Chondrocyte (in vitro differentiated cells): ENCODE data around the gene REEP2. TPM values are rescaled to one million over a fixed set of nuclear protein-coding genes. Genes with fewer than 3 reads are reported as not detected.

Source experiments
- DNase-seq: peaks from one replicate; pipeline ENCODE4 v3.0.0; 2021; ENCODE audit warnings: mixed read lengths, low spot score
- H3K27ac Mint-ChIP-seq: one replicate; pipeline ENCODE4 v1.8.0; 2021; ENCODE audit warnings: mild to moderate bottlenecking, moderate library complexity, mixed read lengths; ENCODE audit not compliant: unreplicated experiment
- H3K27me3 Mint-ChIP-seq: 2 replicates; pipeline ENCODE4 v1.8.0; 2021; ENCODE audit warnings: low read depth, mixed read lengths
- H3K36me3 Mint-ChIP-seq: 2 replicates; pipeline ENCODE4 v1.8.0; 2021; ENCODE audit warnings: low read depth, mixed read lengths
- H3K4me1 Mint-ChIP-seq: 2 replicates; pipeline ENCODE4 v1.8.0; 2021; ENCODE audit warnings: low read depth, mild to moderate bottlenecking, mixed read lengths
- H3K4me3 Mint-ChIP-seq: one replicate; pipeline ENCODE4 v1.8.0; 2021; ENCODE audit warnings: mild to moderate bottlenecking, moderate library complexity, mixed read lengths; ENCODE audit not compliant: unreplicated experiment
- H3K9me3 Mint-ChIP-seq: 2 replicates; pipeline ENCODE4 v1.8.0; 2021; ENCODE audit warnings: low read depth, mixed read lengths
- CTCF ChIP-seq: fragments of 200-600 bp; sonication (generic); IDR thresholded peaks from 2 replicates; pipeline ENCODE4 v1.5.0; 2021; ENCODE audit warnings: antibody characterized with exemption, mild to moderate bottlenecking, moderate library complexity
- total RNA-seq: library from RNA; stranded (reverse); gene quantifications from 3 replicates; pipeline ENCODE4 v1.2.1, GENCODE V29; 2021

Gene REEP2
- total RNA-seq, 1 donor from 2014 or later, result 34.6 TPM

- Mint-ChIP-seq H3K36me3 (peaks cover 19% of the 10 kb centered on the region), H3K27ac (peak overlapping the region; percentile 73), H3K4me1 (peaks cover 30% of the 10 kb centered on the region), H3K27me3 (no peaks in the 10 kb centered on the region), H3K4me3 (peak overlapping the region; percentile 74), H3K9me3 (no peaks in the 10 kb centered on the region)
- peak; percentile 91 for DNase-seq
- no peak for TF ChIP-seq CTCF
These were observed 28.2 kb downstream of the REEP2 start for GRCh38 chr5:138466900-138467710.

GRCh38 chr5:138467711-138468132 is 28.9 kb downstream of the REEP2 start:
- peaks cover 19% of the 10 kb centered on the region for H3K36me3 Mint-ChIP-seq
- no peak for TF ChIP-seq CTCF

GRCh38 chr5:138468133-138468965 is 29.5 kb downstream of the REEP2 start:
- TF ChIP-seq CTCF, result no peak
- Mint-ChIP-seq H3K27ac (peak overlapping the region; percentile 73), H3K9me3 (no peaks in the 10 kb centered on the region), H3K27me3 (no peaks in the 10 kb centered on the region), H3K4me3 (peak overlapping the region; percentile 74), H3K4me1 (peaks cover 29% of the 10 kb centered on the region), H3K36me3 (peaks cover 19% of the 10 kb centered on the region)
- DNase-seq, result no peak

More at GRCh38 chr5:138467711-138468132, 28.9 kb downstream of the REEP2 start:
- peaks cover 30% of the 10 kb centered on the region for H3K4me1 Mint-ChIP-seq
- no peaks in the 10 kb centered on the region for H3K9me3 Mint-ChIP-seq
- H3K27ac Mint-ChIP-seq, result peak overlapping the region; percentile 73
- H3K4me3 Mint-ChIP-seq, result peak overlapping the region; percentile 74
- peak; percentile 94 for DNase-seq
- H3K27me3 Mint-ChIP-seq, result no peaks in the 10 kb centered on the region

- Mint-ChIP-seq H3K4me1 (peaks cover 24% of the 10 kb centered on the region), H3K27ac (peak overlapping the region; percentile 65), H3K9me3 (no peaks in the 10 kb centered on the region), H3K27me3 (no peaks in the 10 kb centered on the region), H3K4me3 (peak overlapping the region; percentile 38), H3K36me3 (peaks cover 19% of the 10 kb centered on the region)
- DNase-seq, result no peak
- no peak for TF ChIP-seq CTCF
These were observed 30.2 kb downstream of the REEP2 start for GRCh38 chr5:138468966-138469539.
